SK-N-SH (cell line): ENCODE results near the gene LIM2. TPM values are rescaled to one million over a fixed set of nuclear protein-coding genes. Genes with fewer than 3 reads are reported as not detected.
"Not testable (repeated sequence)": the region's sequence is repeated elsewhere in the genome, so short reads cannot be mapped to it uniquely, and the experiment has no call there.

Experiments
- CTCF ChIA-PET: fragments of 300-600, 350-600 bp; formaldehyde crosslinking; extraction: SDS; loops from one replicate; lab custom pipeline; 2021; lab: Yijun Ruan, JAX
- POLR2A ChIA-PET: fragments of 350-600 bp; sonication (Branson Sonifier 250); formaldehyde crosslinking; extraction: SDS; loops from one replicate; lab custom pipeline; 2020; ENCODE audit warnings: antibody characterized with exemption, inconsistent platforms; lab: Yijun Ruan, JAX
- DNase-seq: peaks from one replicate; pipeline ENCODE4 v3.0.0; 2012
- H2AFZ ChIP-seq: fragments of 200-600 bp; sonication (generic); 2 replicates; pipeline ENCODE4 v1.8.1; 2016; ENCODE audit warnings: antibody characterized with exemption, mild to moderate bottlenecking, low read depth
- H3F3A ChIP-seq: fragments of 200-600 bp; sonication (generic); replicated peaks from 2 replicates; pipeline ENCODE3; 2016; ENCODE audit warnings: antibody characterized with exemption, mild to moderate bottlenecking; ENCODE audit not compliant: insufficient read depth
- H3K27ac ChIP-seq, 2 experiments: fragments of 200-500 bp in 1 of 2; fragments of 200-600 bp in 1 of 2; sonication (Bioruptor generic) in 1 of 2; sonication (generic), shearing (Covaris generic) in 1 of 2; 2 replicates each; pipeline versions ENCODE4 v1.5.1 to v1.6.1; 2014 to 2016; ENCODE audit warnings: low read depth in 2 of 2, inconsistent platforms in 1 of 2, low read length in 1 of 2, mild to moderate bottlenecking in 1 of 2, mixed read lengths in 1 of 2
- H3K27me3 ChIP-seq: fragments of 200-600 bp; sonication (generic), shearing (Covaris generic); 2 replicates; pipeline ENCODE4 v1.6.1; 2016; ENCODE audit warnings: mixed run types; ENCODE audit not compliant: insufficient read depth
- H3K36me3 ChIP-seq, 2 experiments: fragments of 200-500 bp in 1 of 2; fragments of 200-600 bp in 1 of 2; sonication (Bioruptor generic) in 1 of 2; sonication (generic) in 1 of 2; replicated peaks in 1 of 2; 2 replicates each; pipeline versions ENCODE3 to v1.5.1; 2014 to 2016; ENCODE audit warnings: low read length in 1 of 2, mild to moderate bottlenecking in 1 of 2; ENCODE audit not compliant: insufficient read depth in 2 of 2, control insufficient read depth in 1 of 2
- H3K4me1 ChIP-seq, 2 experiments: fragments of 200-500 bp in 1 of 2; fragments of 200-600 bp in 1 of 2; sonication (Bioruptor generic) in 1 of 2; sonication (generic), shearing (Covaris generic) in 1 of 2; 2 replicates each; pipeline versions ENCODE4 v1.5.1 to v1.6.1; 2014 to 2016; ENCODE audit warnings: low read depth in 1 of 2, low read length in 1 of 2, mixed run types in 1 of 2; ENCODE audit not compliant: insufficient read depth in 2 of 2, control insufficient read depth in 1 of 2
- H3K4me2 ChIP-seq: fragments of 200-600 bp; sonication (generic), shearing (Covaris generic); 2 replicates; pipeline ENCODE4 v1.6.1; 2017; ENCODE audit warnings: mixed run types
- H3K4me3 ChIP-seq, 2 experiments: fragments of 200-500 bp in 1 of 2; fragments of 200-600 bp in 1 of 2; sonication (Bioruptor generic) in 1 of 2; sonication (generic), shearing (Covaris generic) in 1 of 2; 2 replicates each; pipeline versions ENCODE4 v1.5.1 to v1.8.1; 2014 to 2016; ENCODE audit warnings: low read depth in 2 of 2, inconsistent platforms in 1 of 2, low read length in 1 of 2, mild to moderate bottlenecking in 1 of 2, mixed read lengths in 1 of 2, moderate library complexity in 1 of 2
- H3K79me2 ChIP-seq: fragments of 200-600 bp; sonication (generic); 2 replicates; pipeline ENCODE4 v1.8.1; 2017; ENCODE audit warnings: mild to moderate bottlenecking; ENCODE audit not compliant: insufficient read depth
- H3K9ac ChIP-seq: fragments of 200-600 bp; sonication (generic); 2 replicates; pipeline ENCODE4 v1.6.1; 2017; ENCODE audit warnings: mixed run types
- H3K9me2 ChIP-seq: fragments of 200-600 bp; sonication (generic); 2 replicates; pipeline ENCODE4 v1.6.1; 2017; ENCODE audit warnings: mixed run types
- H3K9me3 ChIP-seq: fragments of 200-600 bp; sonication (generic); 2 replicates; pipeline ENCODE4 v1.6.1; 2017; ENCODE audit warnings: mixed run types, mild to moderate bottlenecking, moderate library complexity
- H4K20me1 ChIP-seq: fragments of 200-600 bp; sonication (generic); 2 replicates; pipeline ENCODE4 v1.6.1; 2017; ENCODE audit warnings: mild to moderate bottlenecking, mixed run types; ENCODE audit not compliant: insufficient read depth
- CTCF ChIP-seq: fragments of 200-600 bp; sonication (generic); IDR thresholded peaks from 2 replicates; pipeline ENCODE4 v1.6.1; 2017; ENCODE audit warnings: antibody characterized with exemption, mild to moderate bottlenecking, moderate library complexity
- EZH2phosphoT487 ChIP-seq: fragments of 200-600 bp; sonication (generic); IDR thresholded peaks from 2 replicates; pipeline ENCODE4 v1.6.1; 2017; ENCODE audit warnings: low read depth, mixed run types, mild to moderate bottlenecking, antibody characterized with exemption, moderate library complexity, borderline replicate concordance
- GABPA ChIP-seq: IDR thresholded peaks from 2 replicates; pipeline ENCODE4 v1.4.0; 2012; ENCODE audit warnings: low read depth, mild to moderate bottlenecking
- IRF3 ChIP-seq: fragments of 150-350 bp; IDR thresholded peaks from 2 replicates; pipeline ENCODE4 v1.6.1; 2016; ENCODE audit warnings: mild to moderate bottlenecking, low read depth, low read length
- JUND ChIP-seq: IDR thresholded peaks from 2 replicates; pipeline ENCODE4 v1.4.0; 2012
- MEF2A ChIP-seq: IDR thresholded peaks from 2 replicates; pipeline ENCODE4 v1.4.0; 2012; ENCODE audit warnings: low read depth, borderline replicate concordance
- MXI1 ChIP-seq: IDR thresholded peaks from 2 replicates; pipeline ENCODE4 v1.6.1; 2012; ENCODE audit warnings: mild to moderate bottlenecking, low read depth, low read length, improper control_type of control experiment
- NFIC ChIP-seq: IDR thresholded peaks from 2 replicates; pipeline ENCODE4 v1.4.0; 2012; ENCODE audit warnings: borderline replicate concordance
- RAD21 ChIP-seq: IDR thresholded peaks from 2 replicates; pipeline ENCODE4 v1.6.1; 2012; ENCODE audit warnings: mild to moderate bottlenecking, low read length
- RXRA ChIP-seq: IDR thresholded peaks from 2 replicates; pipeline ENCODE4 v1.4.0; 2012; ENCODE audit warnings: low read depth, mild to moderate bottlenecking, borderline replicate concordance
- SIN3A ChIP-seq: IDR thresholded peaks from 2 replicates; pipeline ENCODE4 v1.6.1; 2012; ENCODE audit warnings: low read depth, mild to moderate bottlenecking, low read length, moderate library complexity, borderline replicate concordance
- SMC3 ChIP-seq: IDR thresholded peaks from 2 replicates; pipeline ENCODE4 v1.6.1; 2012; ENCODE audit warnings: low read depth, low read length, improper control_type of control experiment
- TAF1 ChIP-seq: IDR thresholded peaks from 2 replicates; pipeline ENCODE4 v1.6.1; 2012; ENCODE audit warnings: low read depth, mild to moderate bottlenecking, low read length, moderate library complexity, borderline replicate concordance
- TCF12 ChIP-seq: IDR thresholded peaks from 2 replicates; pipeline ENCODE4 v1.4.0; 2012
- USF1 ChIP-seq: IDR thresholded peaks from 2 replicates; pipeline ENCODE4 v1.4.0; 2012; ENCODE audit warnings: low read depth, borderline replicate concordance
- YY1 ChIP-seq: IDR thresholded peaks from 2 replicates; pipeline ENCODE4 v1.4.0; 2012; ENCODE audit warnings: low read depth, mild to moderate bottlenecking
- WGBS: methylation state at CpG from one replicate; pipeline ENCODE4 v1.1.6; 2017; ENCODE audit warnings: low lambda C conversion rate; 5-methylcytosine and 5-hydroxymethylcytosine counted together
- polyA plus RNA-seq, 3 experiments: library from polyadenylated mRNA; depleted of rRNA; stranded (reverse); fragments of >200 nt; gene quantifications; 2 replicates each; pipeline ENCODE4 v1.2.3, GENCODE V29; 2012
- TF ChIP-seq, protein P1 (sequence below): fragments of 150-350 bp; IDR thresholded peaks from 2 replicates; pipeline ENCODE4 v1.6.1; 2017; ENCODE audit warnings: antibody characterized with exemption, low read length, low read depth, borderline replicate concordance

The LIM2 gene
- polyA plus RNA-seq, 1 of the 3 experiments (the other 2 are of a cell fraction), result not detected

DNA sequence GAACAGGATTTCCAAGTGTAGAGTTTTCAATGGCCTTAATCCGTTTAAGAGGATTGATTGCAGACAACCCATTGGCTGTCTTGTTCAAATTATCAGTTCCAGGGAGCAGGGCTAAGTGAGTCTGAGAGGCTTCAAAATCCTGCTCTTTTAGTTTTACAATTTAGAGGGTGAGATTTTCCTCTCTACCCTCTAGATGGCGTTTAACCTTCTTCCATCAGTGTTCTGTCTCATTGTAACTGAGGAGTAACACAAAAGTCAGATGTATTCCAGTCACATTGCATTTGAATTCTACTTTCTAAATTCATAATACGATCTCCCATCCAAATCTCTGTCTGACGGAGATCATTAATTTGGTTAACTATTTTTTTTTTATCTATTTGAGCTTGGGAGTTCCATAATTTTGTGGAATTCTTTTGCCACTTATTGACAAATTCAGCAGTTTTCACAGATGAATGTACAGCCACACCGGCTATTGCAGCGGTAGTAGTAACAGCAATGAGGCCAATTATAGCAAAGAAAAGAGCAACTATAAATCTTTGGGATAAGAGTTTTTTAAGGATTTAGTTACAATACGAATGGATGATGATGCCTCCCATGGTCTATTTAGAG is 10.4 kb upstream of the LIM2 start:
- H3K4me3 ChIP-seq, result no peak overlapping the region; a peak in 1 of 4 replicates
- TF ChIP-seq NFIC (no peak), TCF12 (no peak), JUND (no peak), RAD21 (peak; percentile 56), TAF1 (no peak), CTCF (peak; percentile 66), SMC3 (peak; percentile 51)
- no peak overlapping the region for H3K9ac ChIP-seq
- no peaks in the 10 kb centered on the region for H3K27me3 ChIP-seq
- peaks cover 8 to 9% of the 10 kb centered on the region in 2 experiments; a peak in 1 of 4 replicates for H3K4me1 ChIP-seq
- no peaks in the 10 kb centered on the region for H3K36me3 ChIP-seq
- WGBS, result 37% methylated on average over 7 of the region's 7 CpGs
- H3K4me2 ChIP-seq, result no peak overlapping the region
- no peak overlapping the region for H3K27ac ChIP-seq
- no peaks in the 10 kb centered on the region for H3K9me2 ChIP-seq
- no peak overlapping the region for H2AFZ ChIP-seq
- ChIA-PET CTCF (interaction anchor here (0.6 to 2.3 kb wide), 17 partner anchors 10 to 312 kb away, joined by 3 to 10 read pairs (median 4); partner anchors contain the start of genes IGLON5, LIM2 and SIGLEC10), POLR2A (no interaction called here)
- no peaks in the 10 kb centered on the region for H4K20me1 ChIP-seq
- no peaks in the 10 kb centered on the region for H3F3A ChIP-seq
- H3K9me3 ChIP-seq, result peaks cover 4% of the 10 kb centered on the region; the same call in 1 of the 2 replicates
- DNase-seq, result peak; percentile 55
- H3K79me2 ChIP-seq, result no peaks in the 10 kb centered on the region

DNA sequence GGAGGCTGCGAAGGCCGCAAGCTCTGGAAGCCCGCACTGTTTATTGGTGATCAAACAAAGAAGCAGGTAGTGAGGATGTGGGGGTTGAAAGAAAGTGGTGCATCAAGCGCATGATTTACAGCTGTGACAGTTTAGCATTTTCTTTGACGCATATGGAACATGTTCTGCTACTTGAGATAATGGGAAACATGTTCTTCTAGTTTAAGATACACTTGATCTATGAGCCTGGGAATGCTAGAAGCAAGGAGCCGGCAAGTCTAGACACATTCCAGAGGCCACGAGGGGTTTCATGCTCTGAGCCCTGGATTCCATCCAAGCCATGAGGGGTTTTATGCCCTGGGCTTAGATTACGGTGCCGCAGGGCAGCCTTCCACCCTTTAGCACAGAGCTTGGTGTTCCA is 9.7 kb upstream of the LIM2 start:
- CTCF ChIA-PET, result interaction anchor here (0.6 to 2.3 kb wide), 12 partner anchors 10 to 313 kb away, joined by 3 to 10 read pairs (median 4); partner anchors contain the start of genes LIM2 and SIGLEC10
- H3K79me2 ChIP-seq, H3K9me3 ChIP-seq, H3K27ac ChIP-seq, H3K4me3 ChIP-seq, H3K9ac ChIP-seq, DNase-seq, H3K9me2 ChIP-seq, H3K4me2 ChIP-seq, H3K36me3 ChIP-seq, H2AFZ ChIP-seq, H4K20me1 ChIP-seq, H3F3A ChIP-seq, H3K27me3 ChIP-seq, POLR2A ChIA-PET, H3K4me1 ChIP-seq: not testable (repeated sequence)
- 81% methylated on average over 7 of the region's 9 CpGs for WGBS

- no peaks in the 10 kb centered on the region for H3K9me3 ChIP-seq
- H3K27me3 ChIP-seq, result no peaks in the 10 kb centered on the region
- no peak for DNase-seq
- 100% methylated on average over 2 of the region's 2 CpGs for WGBS
- H3K4me3 ChIP-seq, result no peak overlapping the region
- H3K4me2 ChIP-seq, result no peak overlapping the region
- no peaks in the 10 kb centered on the region for H3K9me2 ChIP-seq
- no peaks in the 10 kb centered on the region for H4K20me1 ChIP-seq
- peaks cover 8 to 9% of the 10 kb centered on the region in 2 experiments; a peak in 1 of 4 replicates for H3K4me1 ChIP-seq
- POLR2A ChIA-PET, result no interaction called here
- CTCF ChIA-PET, result interaction anchor here (0.6 to 2.5 kb wide), 3 partner anchors 16 to 57 kb away, joined by 3 to 7 read pairs (median 5); no protein-coding TSS in a partner anchor
- no peaks in the 10 kb centered on the region for H3K36me3 ChIP-seq
- H3K9ac ChIP-seq, result no peak overlapping the region
- no peak overlapping the region for H3K27ac ChIP-seq
- no peak overlapping the region for H2AFZ ChIP-seq
- H3F3A ChIP-seq, result no peaks in the 10 kb centered on the region
- H3K79me2 ChIP-seq, result no peaks in the 10 kb centered on the region
- TF ChIP-seq, protein P1, sequence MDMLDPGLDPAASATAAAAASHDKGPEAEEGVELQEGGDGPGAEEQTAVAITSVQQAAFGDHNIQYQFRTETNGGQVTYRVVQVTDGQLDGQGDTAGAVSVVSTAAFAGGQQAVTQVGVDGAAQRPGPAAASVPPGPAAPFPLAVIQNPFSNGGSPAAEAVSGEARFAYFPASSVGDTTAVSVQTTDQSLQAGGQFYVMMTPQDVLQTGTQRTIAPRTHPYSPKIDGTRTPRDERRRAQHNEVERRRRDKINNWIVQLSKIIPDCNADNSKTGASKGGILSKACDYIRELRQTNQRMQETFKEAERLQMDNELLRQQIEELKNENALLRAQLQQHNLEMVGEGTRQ, result no peak
- TF ChIP-seq NFIC (no peak), RXRA (no peak), SIN3A (no peak), GABPA (no peak), MXI1 (no peak), YY1 (no peak), USF1 (no peak), MEF2A (no peak), TAF1 (no peak), EZH2phosphoT487 (no peak), RAD21 (no peak), SMC3 (no peak), IRF3 (no peak)
These were observed 8.4 kb upstream of the LIM2 start for GRCh38 chr19:51396175-51396574.
